Gastrocnemius medialis (tissue), 4 donors: ENCODE data around the gene PARVA. TPM values are rescaled to one million over a fixed set of nuclear protein-coding genes. Genes with fewer than 3 reads are reported as not detected.

Experiments used
- ATAC-seq, 2 donors: fragments of 150-250 bp; one replicate each; pipeline ENCODE4 v1.9.1; 2016
- DNase-seq, 2 donors: peaks; one replicate each; pipeline ENCODE4 v3.0.0-alpha.2; 2019
- H3K27ac ChIP-seq, 4 donors: fragments of 200-600 bp; sonication (generic); 1 replicate in 1 of 4; 2 replicates in 3 of 4; pipeline ENCODE4 v1.5.1; 2016 to 2018; ENCODE audit warnings: mild to moderate bottlenecking in 2 of 4, moderate library complexity in 1 of 4
- H3K27me3 ChIP-seq, 3 donors: fragments of 200-600 bp; sonication (generic) in 2 of 3; 1 replicate in 1 of 3; 2 replicates in 2 of 3; pipeline versions ENCODE4 v1.5.1 to v1.6.0; 2016 to 2019; ENCODE audit warnings: mild to moderate bottlenecking in 1 of 3, moderate library complexity in 1 of 3
- H3K36me3 ChIP-seq, 2 donors: fragments of 200-600 bp; sonication (generic) in 1 of 2; one replicate each; pipeline ENCODE4 v1.5.1; 2017 to 2018
- H3K4me1 ChIP-seq, 2 donors: fragments of 200-600 bp; sonication (generic) in 1 of 2; one replicate each; pipeline ENCODE4 v1.5.1; 2016 to 2017; ENCODE audit warnings: mild to moderate bottlenecking in 2 of 2
- H3K4me3 ChIP-seq, 4 donors: fragments of 200-600 bp; sonication (generic) in 3 of 4; 1 replicate in 1 of 4; 2 replicates in 3 of 4; pipeline ENCODE4 v1.5.1; 2016 to 2019; ENCODE audit warnings: mild to moderate bottlenecking in 2 of 4
- H3K9me3 ChIP-seq, 3 donors: fragments of 200-600 bp; sonication (generic) in 2 of 3; 1 replicate in 1 of 3; 2 replicates in 2 of 3; pipeline ENCODE4 v1.5.1; 2016 to 2019
- POLR2A ChIP-seq, 2 donors: fragments of 450-650 bp; IDR thresholded peaks; one replicate each; pipeline ENCODE4 v1.6.1; 2017; ENCODE audit warnings: antibody characterized with exemption in 2 of 2, mild to moderate bottlenecking in 2 of 2, moderate library complexity in 2 of 2
- in situ Hi-C, 4 donors: fragments of 200-750 bp; cut with MboI; loops; one replicate each; pipeline versions ENCODE4 v1.15.0 to v1.8.0; 2017; ENCODE audit warnings: low sequenced_read_pairs in 4 of 4
- intact Hi-C: fragments of 100-400 bp; cut with DNase I; formaldehyde crosslinking; loops from one replicate; pipeline ENCODE4 v1.15.1; 2023; ENCODE audit warnings: low total_unique reads
- total RNA-seq, 4 donors: library from RNA; depleted of rRNA; stranded (reverse); fragments of >200 nt; gene quantifications; one replicate each; pipeline versions ENCODE4 v1.1.0 to v1.2.3, GENCODE V29; 2016
- TF ChIP-seq, protein P1 (sequence below), 5 experiments: fragments of 450-650 bp in 3 of 5; fragments of 200-600 bp in 2 of 5; sonication (generic) in 2 of 5; IDR thresholded peaks in 4 of 5; conservative IDR thresholded peaks in 1 of 5; 1 replicate in 4 of 5; 2 replicates in 1 of 5; pipeline ENCODE4 v1.5.1; 2016 to 2019; ENCODE audit warnings: antibody characterized with exemption in 5 of 5, mild to moderate bottlenecking in 3 of 5, moderate library complexity in 3 of 5

PARVA gene
- total RNA-seq, 4 donors from 2014 or later: 4.4 to 9.7 (median 8.4) TPM

- no peak overlapping the region for H3K27ac ChIP-seq
- no peaks in the 10 kb centered on the region for H3K36me3 ChIP-seq
- intact Hi-C loops (no loop called here), in situ Hi-C loops (no loop called here)
- no peak for TF ChIP-seq POLR2A (IDR thresholded peaks at IDR 0.05)
- TF ChIP-seq, protein P1, sequence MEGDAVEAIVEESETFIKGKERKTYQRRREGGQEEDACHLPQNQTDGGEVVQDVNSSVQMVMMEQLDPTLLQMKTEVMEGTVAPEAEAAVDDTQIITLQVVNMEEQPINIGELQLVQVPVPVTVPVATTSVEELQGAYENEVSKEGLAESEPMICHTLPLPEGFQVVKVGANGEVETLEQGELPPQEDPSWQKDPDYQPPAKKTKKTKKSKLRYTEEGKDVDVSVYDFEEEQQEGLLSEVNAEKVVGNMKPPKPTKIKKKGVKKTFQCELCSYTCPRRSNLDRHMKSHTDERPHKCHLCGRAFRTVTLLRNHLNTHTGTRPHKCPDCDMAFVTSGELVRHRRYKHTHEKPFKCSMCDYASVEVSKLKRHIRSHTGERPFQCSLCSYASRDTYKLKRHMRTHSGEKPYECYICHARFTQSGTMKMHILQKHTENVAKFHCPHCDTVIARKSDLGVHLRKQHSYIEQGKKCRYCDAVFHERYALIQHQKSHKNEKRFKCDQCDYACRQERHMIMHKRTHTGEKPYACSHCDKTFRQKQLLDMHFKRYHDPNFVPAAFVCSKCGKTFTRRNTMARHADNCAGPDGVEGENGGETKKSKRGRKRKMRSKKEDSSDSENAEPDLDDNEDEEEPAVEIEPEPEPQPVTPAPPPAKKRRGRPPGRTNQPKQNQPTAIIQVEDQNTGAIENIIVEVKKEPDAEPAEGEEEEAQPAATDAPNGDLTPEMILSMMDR (IDR thresholded peaks at IDR 0.05 in 4 of 5, conservative IDR thresholded peaks at IDR 0.05 in 1 of 5): no peak
- peaks cover 4 to 7% of the 10 kb centered on the region in 2 donors for H3K4me1 ChIP-seq
- no peaks in the 10 kb centered on the region for H3K27me3 ChIP-seq
- H3K9me3 ChIP-seq: no peaks in the 10 kb centered on the region
- ATAC-seq (no peak), DNase-seq (no peak)
- H3K4me3 ChIP-seq: no peak overlapping the region
Observed at GRCh38 chr11:12440565-12440964, 63.2 kb downstream of the PARVA start.

- intact Hi-C loops (no loop called here), in situ Hi-C loops (no loop called here)
- H3K9me3 ChIP-seq: no peaks in the 10 kb centered on the region
- H3K36me3 ChIP-seq: no peaks in the 10 kb centered on the region
- H3K27ac ChIP-seq: peak overlapping the region in 1 of 4 donors; percentile 29
- no peak overlapping the region for H3K4me3 ChIP-seq
- TF ChIP-seq, protein P1 (IDR thresholded peaks at IDR 0.05 in 4 of 5, conservative IDR thresholded peaks at IDR 0.05 in 1 of 5): no peak
- TF ChIP-seq POLR2A (IDR thresholded peaks at IDR 0.05): no peak
- no peaks in the 10 kb centered on the region for H3K4me1 ChIP-seq
- ATAC-seq (no peak), DNase-seq (no peak)
- no peaks in the 10 kb centered on the region for H3K27me3 ChIP-seq
Observed at GRCh38 chr11:12441231-12441861, 64.0 kb downstream of the PARVA start.

DNA sequence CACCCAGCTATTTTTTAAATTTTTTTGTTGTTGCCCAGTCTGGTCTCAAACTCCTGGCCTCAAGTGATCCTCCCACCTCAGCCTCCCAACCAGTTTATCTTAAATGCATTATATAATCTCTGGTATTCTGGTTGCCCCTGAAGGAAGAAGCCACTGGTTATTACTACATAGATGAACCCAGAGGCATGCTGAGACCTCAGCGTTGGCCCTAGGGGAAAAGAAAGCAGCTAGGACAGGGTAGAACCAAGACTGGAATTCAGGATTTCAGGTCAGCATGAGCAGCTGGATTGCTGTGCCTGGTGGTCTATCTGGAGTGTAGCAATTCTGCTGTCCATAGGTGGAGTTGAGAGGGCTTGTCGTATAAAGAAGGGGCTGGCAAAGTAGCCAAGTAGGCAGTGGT is 67.2 kb downstream of the PARVA start:
- H3K9me3 ChIP-seq: no peaks in the 10 kb centered on the region
- intact Hi-C loops: no loop called here
- H3K4me1 ChIP-seq: no peaks in the 10 kb centered on the region
- DNase-seq (no peak), ATAC-seq (no peak)
- TF ChIP-seq POLR2A (IDR thresholded peaks at IDR 0.05): no peak
- TF ChIP-seq, protein P1 (IDR thresholded peaks at IDR 0.05 in 4 of 5, conservative IDR thresholded peaks at IDR 0.05 in 1 of 5): no peak
- H3K27me3 ChIP-seq: no peaks in the 10 kb centered on the region
- H3K4me3 ChIP-seq: no peak overlapping the region
- no peaks in the 10 kb centered on the region for H3K36me3 ChIP-seq
- no peak overlapping the region for H3K27ac ChIP-seq
- in situ Hi-C loops: no loop called here

- Histone ChIP-seq H3K4me1 (no peaks in the 10 kb centered on the region), H3K4me3 (no peak overlapping the region), H3K9me3 (no peaks in the 10 kb centered on the region), H3K27me3 (no peaks in the 10 kb centered on the region), H3K36me3 (no peaks in the 10 kb centered on the region), H3K27ac (no peak overlapping the region)
- ATAC-seq: no peak
- intact Hi-C loops: no loop called here
- TF ChIP-seq, protein P1 (IDR thresholded peaks at IDR 0.05 in 4 of 5, conservative IDR thresholded peaks at IDR 0.05 in 1 of 5): no peak
- TF ChIP-seq POLR2A (IDR thresholded peaks at IDR 0.05): no peak
- no peak for DNase-seq
- in situ Hi-C loops: no loop called here
Observed at GRCh38 chr11:12445001-12445400, 67.6 kb downstream of the PARVA start.

DNA sequence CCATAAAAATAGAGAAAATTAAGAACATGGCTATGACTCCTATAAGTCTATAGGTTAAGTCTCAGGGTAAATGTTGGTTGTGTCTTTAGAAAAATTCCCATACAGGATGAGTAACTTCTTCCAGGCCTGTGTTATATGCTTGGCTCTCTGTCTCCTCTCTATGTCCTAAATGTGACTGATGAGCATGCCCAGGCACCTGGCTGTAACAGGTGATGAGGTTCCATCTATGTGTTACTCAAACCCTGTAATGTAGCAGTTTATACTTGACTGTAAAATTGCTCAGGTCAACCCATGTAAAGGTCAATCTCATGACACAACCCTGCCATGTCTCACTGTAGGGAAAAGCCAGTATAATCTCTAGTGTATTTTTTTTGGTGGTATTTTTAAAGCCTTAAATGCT is 69.5 kb downstream of the PARVA start:
- in situ Hi-C loops (no loop called here), intact Hi-C loops (no loop called here)
- ATAC-seq: no peak
- H3K4me1 ChIP-seq: no peaks in the 10 kb centered on the region
- H3K4me3 ChIP-seq: no peak overlapping the region
- no peaks in the 10 kb centered on the region for H3K9me3 ChIP-seq
- H3K36me3 ChIP-seq: no peaks in the 10 kb centered on the region
- no peaks in the 10 kb centered on the region for H3K27me3 ChIP-seq
- TF ChIP-seq POLR2A (IDR thresholded peaks at IDR 0.05): no peak
- TF ChIP-seq, protein P1 (IDR thresholded peaks at IDR 0.05 in 4 of 5, conservative IDR thresholded peaks at IDR 0.05 in 1 of 5): no peak
- H3K27ac ChIP-seq: no peak overlapping the region
- no peak for DNase-seq
